HG02870 (cell line): ENCODE measurements around the gene EFNB1.
A peak's percentile ranks its signal among the peaks of the same experiment; 100 is the strongest.
"Not testable (repeated sequence)": the region's sequence is repeated elsewhere in the genome, so short reads cannot be mapped to it uniquely, and the experiment has no call there.

Source experiments
- ATAC-seq: cut with Tn5 transposase; IDR thresholded peaks from one replicate; pipeline ENCODE4 v1.9.1; 2021; ENCODE audit warnings: mild to moderate bottlenecking, moderate library complexity; ENCODE audit not compliant: unreplicated experiment

EFNB1 gene

GRCh38 chrX:68828740-68829581, at the start of gene EFNB1:
TSS of gene EFNB1 (plus strand) at chrX:68829021. CDS start at chrX:68829777, 756 bp downstream.
- ATAC-seq = peak; percentile 84

- ATAC-seq = not testable (repeated sequence)
Observed at GRCh38 chrX:68781295-68781694, 47.5 kb upstream of the EFNB1 start.

- ATAC-seq = no peak
Observed at GRCh38 chrX:68784816-68785215, 44.0 kb upstream of the EFNB1 start.

GRCh38 chrX:68786581-68786980, 42.2 kb upstream of the EFNB1 start:
- ATAC-seq = not testable (repeated sequence)

- ATAC-seq = no peak
Observed at GRCh38 chrX:68789966-68790365, 38.9 kb upstream of the EFNB1 start.

- no peak for ATAC-seq
Observed at GRCh38 chrX:68792083-68792482, 36.7 kb upstream of the EFNB1 start.

GRCh38 chrX:68794461-68794860, 34.4 kb upstream of the EFNB1 start:
- no peak for ATAC-seq

GRCh38 chrX:68795741-68796140, 33.1 kb upstream of the EFNB1 start:
- ATAC-seq = no peak

GRCh38 chrX:68798400-68798799, 30.4 kb upstream of the EFNB1 start:
- ATAC-seq = not testable (repeated sequence)

GRCh38 chrX:68801737-68802290, 27.0 kb upstream of the EFNB1 start:
- no peak for ATAC-seq

- no peak for ATAC-seq
Observed at GRCh38 chrX:68807818-68808217, 21.0 kb upstream of the EFNB1 start.

GRCh38 chrX:68808686-68809357, 20.0 kb upstream of the EFNB1 start:
- ATAC-seq = no peak

GRCh38 chrX:68820476-68821110, 8.2 kb upstream of the EFNB1 start:
- ATAC-seq = no peak

GRCh38 chrX:68821616-68822015, 7.2 kb upstream of the EFNB1 start:
- ATAC-seq = no peak

- peak; percentile 58 for ATAC-seq
Observed at GRCh38 chrX:68822641-68823410, 6.0 kb upstream of the EFNB1 start.

GRCh38 chrX:68823413-68824151, 5.2 kb upstream of the EFNB1 start:
- ATAC-seq = no peak

- ATAC-seq = no peak
Observed at GRCh38 chrX:68824152-68824433, 4.7 kb upstream of the EFNB1 start.

- ATAC-seq = no peak
Observed at GRCh38 chrX:68824565-68825125, 4.2 kb upstream of the EFNB1 start.

GRCh38 chrX:68826113-68826980, 2.5 kb upstream of the EFNB1 start:
- ATAC-seq = no peak
